Measurements from ENCODE around the gene TUT4.
"Not testable (repeated sequence)": the region's sequence is repeated elsewhere in the genome, so short reads cannot be mapped to it uniquely, and the experiment has no call there.

TUT4 gene, protein sequence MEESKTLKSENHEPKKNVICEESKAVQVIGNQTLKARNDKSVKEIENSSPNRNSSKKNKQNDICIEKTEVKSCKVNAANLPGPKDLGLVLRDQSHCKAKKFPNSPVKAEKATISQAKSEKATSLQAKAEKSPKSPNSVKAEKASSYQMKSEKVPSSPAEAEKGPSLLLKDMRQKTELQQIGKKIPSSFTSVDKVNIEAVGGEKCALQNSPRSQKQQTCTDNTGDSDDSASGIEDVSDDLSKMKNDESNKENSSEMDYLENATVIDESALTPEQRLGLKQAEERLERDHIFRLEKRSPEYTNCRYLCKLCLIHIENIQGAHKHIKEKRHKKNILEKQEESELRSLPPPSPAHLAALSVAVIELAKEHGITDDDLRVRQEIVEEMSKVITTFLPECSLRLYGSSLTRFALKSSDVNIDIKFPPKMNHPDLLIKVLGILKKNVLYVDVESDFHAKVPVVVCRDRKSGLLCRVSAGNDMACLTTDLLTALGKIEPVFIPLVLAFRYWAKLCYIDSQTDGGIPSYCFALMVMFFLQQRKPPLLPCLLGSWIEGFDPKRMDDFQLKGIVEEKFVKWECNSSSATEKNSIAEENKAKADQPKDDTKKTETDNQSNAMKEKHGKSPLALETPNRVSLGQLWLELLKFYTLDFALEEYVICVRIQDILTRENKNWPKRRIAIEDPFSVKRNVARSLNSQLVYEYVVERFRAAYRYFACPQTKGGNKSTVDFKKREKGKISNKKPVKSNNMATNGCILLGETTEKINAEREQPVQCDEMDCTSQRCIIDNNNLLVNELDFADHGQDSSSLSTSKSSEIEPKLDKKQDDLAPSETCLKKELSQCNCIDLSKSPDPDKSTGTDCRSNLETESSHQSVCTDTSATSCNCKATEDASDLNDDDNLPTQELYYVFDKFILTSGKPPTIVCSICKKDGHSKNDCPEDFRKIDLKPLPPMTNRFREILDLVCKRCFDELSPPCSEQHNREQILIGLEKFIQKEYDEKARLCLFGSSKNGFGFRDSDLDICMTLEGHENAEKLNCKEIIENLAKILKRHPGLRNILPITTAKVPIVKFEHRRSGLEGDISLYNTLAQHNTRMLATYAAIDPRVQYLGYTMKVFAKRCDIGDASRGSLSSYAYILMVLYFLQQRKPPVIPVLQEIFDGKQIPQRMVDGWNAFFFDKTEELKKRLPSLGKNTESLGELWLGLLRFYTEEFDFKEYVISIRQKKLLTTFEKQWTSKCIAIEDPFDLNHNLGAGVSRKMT (N-terminal part only)

GRCh38 chr1:52552505-52553361 lies at the start of gene TUT4:
Gene TUT4, minus strand, starts transcription at chr1:52553092. Its CDS starts 26,812 bp downstream, at chr1:52526280.
- DNase-seq (ENCODE audit: low read depth in 2 of 2): peak; percentile 75

GRCh38 chr1:52601991-52602855 lies 49.3 kb upstream of the TUT4 start, which contains the start of gene GPX7:
Gene GPX7, plus strand, starts transcription at chr1:52602371. Its CDS starts 39 bp downstream, at chr1:52602410.
- peak; percentile 23 to 42 for DNase-seq (ENCODE audit: low read depth in 2 of 2)

- DNase-seq (ENCODE audit: low read depth in 2 of 2): no peak
Observed at GRCh38 chr1:52601519-52601918, 48.6 kb upstream of the TUT4 start.

- no peak for DNase-seq (ENCODE audit: low read depth in 2 of 2)
Observed at GRCh38 chr1:52600533-52601179, 47.8 kb upstream of the TUT4 start.

GRCh38 chr1:52599236-52599635 lies 46.3 kb upstream of the TUT4 start:
- no peak for DNase-seq (ENCODE audit: low read depth in 2 of 2)

DNA sequence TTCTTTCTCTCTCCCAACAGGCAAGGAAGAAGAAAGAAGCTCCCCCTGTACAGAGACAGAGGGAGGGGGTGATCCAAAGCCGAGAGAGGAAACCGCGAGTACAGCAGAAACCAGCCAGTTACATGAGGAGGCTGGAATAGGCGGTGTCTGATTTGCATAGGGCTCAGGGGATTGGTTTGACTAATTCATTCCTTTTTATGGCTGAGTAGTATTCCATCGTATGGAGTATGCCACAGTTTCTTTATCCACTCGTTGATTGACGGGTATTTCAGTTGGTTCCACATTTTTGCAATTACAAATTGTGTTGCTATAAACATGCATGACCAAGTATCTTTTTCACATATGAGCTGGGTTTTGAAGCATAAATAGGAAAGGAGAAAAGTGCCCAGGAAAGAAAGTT lies 45.8 kb upstream of the TUT4 start:
- no peak for DNase-seq (ENCODE audit: low read depth in 2 of 2)

GRCh38 chr1:52597912-52598311 lies 45.0 kb upstream of the TUT4 start:
- DNase-seq (ENCODE audit: low read depth in 2 of 2): no peak

GRCh38 chr1:52595061-52595460 lies 42.2 kb upstream of the TUT4 start:
- DNase-seq (ENCODE audit: low read depth in 2 of 2): no peak

DNA sequence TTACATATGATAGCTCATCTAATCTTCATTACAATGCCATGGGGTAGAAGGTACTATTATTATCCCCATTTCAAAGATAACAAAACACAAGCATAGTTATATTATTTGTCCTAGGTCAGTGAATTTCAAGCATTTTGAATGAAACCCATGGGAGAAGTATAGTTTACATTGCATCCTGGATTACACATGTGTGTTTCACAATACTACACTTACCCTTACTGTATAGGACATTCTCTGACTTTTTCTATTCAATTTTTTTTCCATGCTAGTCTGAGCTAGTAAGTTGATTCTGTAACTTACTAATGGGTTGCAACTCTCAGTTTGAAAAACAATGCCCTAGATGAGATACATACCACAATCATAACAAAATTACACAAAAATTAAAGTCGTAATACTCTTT lies 40.6 kb upstream of the TUT4 start:
- DNase-seq (ENCODE audit: low read depth in 2 of 2): no peak

DNA sequence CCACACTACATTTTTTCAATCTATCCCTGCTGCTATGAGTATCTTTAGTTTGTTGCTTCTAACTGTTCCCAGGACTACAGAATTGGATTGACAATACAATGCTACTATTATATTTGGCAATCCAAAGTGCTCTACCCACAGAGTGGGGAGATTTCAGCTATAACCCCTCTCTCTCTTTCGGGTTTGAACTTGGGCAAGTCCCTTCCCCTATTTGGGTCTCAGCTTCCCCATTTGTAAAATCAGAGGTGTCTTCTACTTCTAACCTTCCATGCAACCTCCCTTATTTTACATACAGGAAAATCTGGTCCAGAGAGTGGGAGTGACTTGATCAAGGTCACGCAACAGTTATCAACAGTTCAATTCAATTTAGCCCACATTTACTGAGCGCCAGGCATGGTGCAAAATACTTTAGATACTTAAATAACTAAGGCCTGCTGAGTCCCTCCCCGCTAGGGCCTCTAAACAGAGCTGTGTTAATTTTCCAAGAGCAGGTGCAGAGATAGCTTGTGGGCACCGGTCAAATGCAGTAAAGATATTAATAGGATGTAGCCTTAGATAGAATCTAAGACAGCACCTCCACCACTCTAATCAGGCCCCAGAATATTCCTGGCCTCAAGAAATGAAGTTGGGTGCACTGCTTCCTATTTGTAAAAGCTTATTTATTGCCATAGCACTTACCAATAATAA lies 39.9 kb upstream of the TUT4 start:
- no peak for DNase-seq (ENCODE audit: low read depth in 2 of 2)

- DNase-seq (ENCODE audit: low read depth in 2 of 2): no peak
Observed at GRCh38 chr1:52590266-52590665, 37.4 kb upstream of the TUT4 start.

GRCh38 chr1:52588535-52588934 lies 35.6 kb upstream of the TUT4 start:
- DNase-seq (ENCODE audit: low read depth in 2 of 2): no peak

DNA sequence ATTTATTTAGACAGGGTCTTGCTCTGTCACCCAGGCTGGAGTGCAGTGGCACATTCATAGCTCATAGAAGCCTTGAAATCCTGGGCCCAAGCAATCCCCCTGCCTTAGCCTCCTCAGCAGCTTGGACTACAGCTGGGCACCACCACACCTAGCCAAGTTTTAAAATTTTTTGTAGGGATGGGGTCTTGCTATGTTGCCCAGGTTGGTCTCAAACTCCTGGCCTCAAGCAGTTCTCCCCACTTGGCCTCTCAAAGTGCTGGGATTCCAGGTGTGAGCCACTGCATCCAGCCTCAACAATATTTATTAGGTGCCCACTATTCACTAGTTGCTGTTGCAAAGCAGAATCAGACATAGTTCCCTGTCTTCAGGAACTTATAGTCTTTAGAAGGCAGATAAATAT lies 35.1 kb upstream of the TUT4 start:
- DNase-seq (ENCODE audit: low read depth in 2 of 2): no peak

DNA sequence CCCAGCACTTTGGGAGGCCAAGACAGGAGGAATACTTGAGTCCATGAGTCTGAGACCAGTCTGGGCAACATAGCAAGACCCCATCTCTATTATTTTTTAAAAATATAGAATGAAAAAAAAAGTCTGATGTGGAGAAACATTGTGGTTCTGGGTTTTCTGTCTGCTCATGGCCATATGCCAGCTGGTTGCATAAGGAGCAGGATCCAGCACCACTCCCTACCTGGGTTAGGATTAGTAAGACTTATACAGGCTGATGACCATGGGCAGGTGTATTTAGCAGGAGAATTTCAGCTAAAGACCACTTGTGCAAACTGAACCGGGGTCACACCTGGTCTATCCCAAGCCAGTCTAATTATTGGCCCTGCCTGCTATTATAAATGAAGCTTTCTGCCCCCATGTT lies 32.6 kb upstream of the TUT4 start:
- DNase-seq (ENCODE audit: low read depth in 2 of 2): no peak

DNA sequence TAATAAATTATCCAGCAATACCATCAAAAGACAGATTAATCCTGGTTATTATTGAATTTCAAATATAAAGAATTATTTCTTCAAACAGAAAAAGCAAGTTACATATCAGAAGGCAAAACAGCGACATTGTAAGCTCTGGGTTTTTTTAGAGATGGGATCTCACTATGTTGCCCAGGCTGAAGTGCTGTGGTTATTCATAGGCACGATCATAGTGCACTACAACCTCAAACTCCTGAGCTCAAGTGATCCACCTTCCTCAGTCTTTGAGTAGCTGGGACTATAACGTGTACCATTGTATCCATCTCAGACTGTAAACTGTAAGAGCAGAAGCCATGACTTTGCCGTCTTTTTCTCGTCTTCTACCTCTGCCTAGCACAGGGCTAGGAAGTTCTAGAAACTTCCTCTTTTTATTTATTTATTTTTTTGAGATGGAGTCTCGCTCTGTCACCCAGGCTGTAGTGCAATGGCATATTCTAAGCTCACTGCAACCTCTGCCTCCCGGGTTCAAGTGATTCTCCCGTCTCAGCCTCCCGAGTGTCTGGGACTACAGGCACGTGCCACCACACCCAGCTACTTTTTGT lies 29.3 kb upstream of the TUT4 start:
- DNase-seq (ENCODE audit: low read depth in 2 of 2): no peak

DNA sequence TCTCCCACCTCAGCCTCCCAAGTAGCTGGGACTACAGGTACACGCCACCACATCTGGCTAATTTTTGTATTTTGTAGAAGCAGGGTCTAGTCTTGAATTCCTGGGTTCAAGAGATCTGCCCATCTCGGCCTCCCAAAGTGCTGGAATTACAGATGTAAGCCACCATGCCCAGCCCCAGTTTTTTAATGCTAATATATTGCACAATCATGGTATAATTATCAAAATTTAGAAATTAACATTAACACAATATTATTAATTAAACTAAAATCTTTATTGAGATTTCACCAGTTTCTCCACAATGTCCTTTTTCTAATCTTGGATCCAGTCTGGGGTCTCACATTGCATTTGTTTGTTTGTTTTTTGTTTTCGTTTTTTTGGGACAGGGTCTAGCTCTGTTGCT lies 27.4 kb upstream of the TUT4 start:
- DNase-seq (ENCODE audit: low read depth in 2 of 2): no peak

DNA sequence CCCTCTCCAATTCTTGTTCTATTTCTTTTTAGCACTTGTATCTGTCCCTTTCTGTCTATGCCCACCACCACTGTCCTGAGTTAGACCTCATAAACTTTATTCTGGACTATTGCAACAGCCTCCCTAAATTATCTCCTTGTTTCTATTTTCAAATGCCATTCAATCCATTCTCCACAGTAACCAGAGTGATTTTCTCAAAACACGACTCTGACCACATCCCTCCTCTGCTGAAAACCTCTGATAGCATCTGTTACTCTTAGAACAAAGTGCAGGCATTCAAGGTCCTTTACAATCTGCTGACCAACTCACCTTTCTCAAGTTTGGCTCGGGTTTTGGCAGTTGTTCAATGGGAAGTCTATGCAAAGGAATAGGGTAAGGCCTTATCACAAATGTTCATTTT lies 26.5 kb upstream of the TUT4 start:
- DNase-seq (ENCODE audit: low read depth in 2 of 2): no peak

- not testable (repeated sequence) for DNase-seq (ENCODE audit: low read depth in 2 of 2)
Observed at GRCh38 chr1:52578066-52578465, 25.2 kb upstream of the TUT4 start.

GRCh38 chr1:52576074-52576473 lies 23.2 kb upstream of the TUT4 start:
- no peak for DNase-seq (ENCODE audit: low read depth in 2 of 2)
